A549 (cell line): ENCODE measurements around the gene NFIX.

ENCODE experiments used
- MAZ ChIP-seq: fragments of 150-350 bp; IDR thresholded peaks from 2 replicates; pipeline ENCODE4 v1.6.1; 2014; ENCODE audit warnings: antibody characterized with exemption, low read depth, low read length, borderline replicate concordance
- POLR2AphosphoS2 ChIP-seq: conservative IDR thresholded peaks from 2 replicates; pipeline ENCODE4 v1.6.1; 2012; ENCODE audit warnings: low read length, improper control_type of control experiment, inconsistent platforms
- TF ChIP-seq, protein P1 (sequence below): fragments of >200 bp; sonication (Bioruptor Twin); formaldehyde crosslinking; IDR thresholded peaks from 3 replicates; pipeline ENCODE4 v1.5.1; 2016

DNA sequence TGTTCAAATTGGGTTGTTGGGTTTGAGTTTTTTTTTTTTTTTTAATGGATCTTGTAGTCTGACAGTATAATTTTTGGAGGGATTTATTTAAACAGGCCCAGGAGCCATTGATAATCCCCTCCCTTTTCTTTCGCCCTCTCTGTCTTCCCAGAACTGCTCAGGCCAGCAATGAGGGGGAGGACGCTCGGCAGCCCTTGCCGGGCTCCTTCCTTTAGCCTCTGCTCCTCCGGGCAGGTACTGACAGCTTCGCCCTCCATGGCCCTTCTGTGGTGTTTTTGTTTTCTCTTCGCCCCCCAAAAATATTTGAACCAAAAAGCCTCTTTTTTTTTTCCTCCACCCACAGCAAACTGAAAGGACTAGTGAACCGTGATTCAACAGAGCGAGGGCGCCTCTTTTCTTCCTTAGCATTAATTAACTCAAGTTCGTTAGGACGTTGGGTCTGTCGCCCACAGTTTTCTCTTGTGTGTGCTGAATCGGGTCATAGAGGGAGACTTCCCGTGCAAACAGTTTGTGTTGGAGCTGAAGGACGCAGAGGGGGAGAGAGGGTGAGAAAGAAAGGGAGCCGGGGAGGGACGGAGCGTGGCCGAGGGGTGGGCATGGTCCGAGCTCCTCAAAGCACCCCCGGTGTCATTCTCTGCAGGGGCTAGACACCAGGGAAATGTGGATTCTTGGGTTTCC lies 21.5 kb downstream of the NFIX start:
- TF ChIP-seq MAZ = no peak
- TF ChIP-seq, protein P1, sequence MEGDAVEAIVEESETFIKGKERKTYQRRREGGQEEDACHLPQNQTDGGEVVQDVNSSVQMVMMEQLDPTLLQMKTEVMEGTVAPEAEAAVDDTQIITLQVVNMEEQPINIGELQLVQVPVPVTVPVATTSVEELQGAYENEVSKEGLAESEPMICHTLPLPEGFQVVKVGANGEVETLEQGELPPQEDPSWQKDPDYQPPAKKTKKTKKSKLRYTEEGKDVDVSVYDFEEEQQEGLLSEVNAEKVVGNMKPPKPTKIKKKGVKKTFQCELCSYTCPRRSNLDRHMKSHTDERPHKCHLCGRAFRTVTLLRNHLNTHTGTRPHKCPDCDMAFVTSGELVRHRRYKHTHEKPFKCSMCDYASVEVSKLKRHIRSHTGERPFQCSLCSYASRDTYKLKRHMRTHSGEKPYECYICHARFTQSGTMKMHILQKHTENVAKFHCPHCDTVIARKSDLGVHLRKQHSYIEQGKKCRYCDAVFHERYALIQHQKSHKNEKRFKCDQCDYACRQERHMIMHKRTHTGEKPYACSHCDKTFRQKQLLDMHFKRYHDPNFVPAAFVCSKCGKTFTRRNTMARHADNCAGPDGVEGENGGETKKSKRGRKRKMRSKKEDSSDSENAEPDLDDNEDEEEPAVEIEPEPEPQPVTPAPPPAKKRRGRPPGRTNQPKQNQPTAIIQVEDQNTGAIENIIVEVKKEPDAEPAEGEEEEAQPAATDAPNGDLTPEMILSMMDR = no peak
- no peak for TF ChIP-seq POLR2AphosphoS2
